HG03457 (cell line): ENCODE results near the gene EQTN.
"Not testable (repeated sequence)": the region's sequence is repeated elsewhere in the genome, so short reads cannot be mapped to it uniquely, and the experiment has no call there.

ENCODE experiments used
- ATAC-seq: cut with Tn5 transposase; IDR thresholded peaks from one replicate; pipeline ENCODE4 v1.9.1; 2021; ENCODE audit warnings: moderate number of reproducible peaks; ENCODE audit not compliant: unreplicated experiment

Gene EQTN

GRCh38 chr9:27303219-27303618 lies 6.3 kb upstream of the EQTN start:
- no peak for ATAC-seq

GRCh38 chr9:27293996-27294395 lies 3.0 kb downstream of the EQTN start:
- no peak for ATAC-seq

GRCh38 chr9:27292659-27293405 lies 4.1 kb downstream of the EQTN start:
- no peak for ATAC-seq

GRCh38 chr9:27291292-27291691 lies 5.7 kb downstream of the EQTN start:
- no peak for ATAC-seq

GRCh38 chr9:27282269-27282668 lies 14.7 kb downstream of the EQTN start:
- no peak for ATAC-seq

- ATAC-seq = no peak
These were observed 16.1 kb downstream of the EQTN start for GRCh38 chr9:27280860-27281259.

- ATAC-seq = no peak
These were observed 16.7 kb downstream of the EQTN start for GRCh38 chr9:27280249-27280648.

GRCh38 chr9:27279611-27280010 lies 17.3 kb downstream of the EQTN start:
- ATAC-seq = no peak

GRCh38 chr9:27278374-27278773 lies 18.6 kb downstream of the EQTN start:
- no peak for ATAC-seq

GRCh38 chr9:27276193-27277030 lies 20.5 kb downstream of the EQTN start:
- no peak for ATAC-seq

- no peak for ATAC-seq
These were observed 23.8 kb downstream of the EQTN start for GRCh38 chr9:27273186-27273585.

GRCh38 chr9:27272103-27272502 lies 24.8 kb downstream of the EQTN start:
- ATAC-seq = no peak

- no peak for ATAC-seq
These were observed 35.3 kb downstream of the EQTN start for GRCh38 chr9:27261517-27262211.

- no peak for ATAC-seq
These were observed 36.0 kb downstream of the EQTN start for GRCh38 chr9:27260789-27261516.

GRCh38 chr9:27258662-27259061 lies 38.3 kb downstream of the EQTN start:
- no peak for ATAC-seq

GRCh38 chr9:27248702-27249101 lies 48.2 kb downstream of the EQTN start:
- no peak for ATAC-seq

GRCh38 chr9:27247756-27248155 lies 49.2 kb downstream of the EQTN start:
- peak; percentile 83 for ATAC-seq

GRCh38 chr9:27239648-27240047 lies 57.3 kb downstream of the EQTN start:
- ATAC-seq = not testable (repeated sequence)
